HepG2 (cell line): Measurements from ENCODE around the gene COMT. TPM values are rescaled to one million over a fixed set of nuclear protein-coding genes. Genes with fewer than 3 reads are reported as not detected.

Experiments used
- DZIP1 ChIP-seq: sonication (generic); formaldehyde crosslinking; IDR thresholded peaks from 2 replicates; pipeline ENCODE4 v1.5.0; 2020; ENCODE audit warnings: mild to moderate bottlenecking, missing genetic modification reagents
- GATAD1 ChIP-seq: IDR thresholded peaks from 2 replicates; pipeline ENCODE4 v1.6.1; 2016; ENCODE audit warnings: missing genetic modification reagents, missing compliant biosample characterization
- MEIS1 ChIP-seq: sonication (generic); formaldehyde crosslinking; IDR thresholded peaks from 2 replicates; pipeline ENCODE4 v1.9.0; 2021; ENCODE audit warnings: mild to moderate bottlenecking, missing genetic modification reagents, moderate library complexity, borderline replicate concordance
- PAXIP1 ChIP-seq: sonication (generic); formaldehyde crosslinking; conservative IDR thresholded peaks from 2 replicates; pipeline ENCODE4 v1.4.0; 2020; ENCODE audit warnings: mild to moderate bottlenecking, missing genetic modification reagents, moderate library complexity
- RNF219 ChIP-seq: sonication (generic); formaldehyde crosslinking; IDR thresholded peaks from 2 replicates; pipeline ENCODE4 v1.5.0; 2020; ENCODE audit warnings: mild to moderate bottlenecking, missing genetic modification reagents
- TRAFD1 ChIP-seq: sonication (generic); formaldehyde crosslinking; IDR thresholded peaks from 2 replicates; pipeline ENCODE4 v1.5.1; 2020; ENCODE audit warnings: missing genetic modification reagents, mild to moderate bottlenecking, borderline replicate concordance
- ZBTB20 ChIP-seq: sonication (generic); formaldehyde crosslinking; IDR thresholded peaks from 2 replicates; pipeline ENCODE4 v1.8.1; 2023; ENCODE audit warnings: missing genetic modification reagents, low read depth, mild to moderate bottlenecking, borderline replicate concordance
- ZBTB21 ChIP-seq: sonication (generic); formaldehyde crosslinking; IDR thresholded peaks from 2 replicates; pipeline ENCODE4 v1.4.0; 2020; ENCODE audit warnings: missing genetic modification reagents
- ZKSCAN5 ChIP-seq: sonication (generic); formaldehyde crosslinking; IDR thresholded peaks from 2 replicates; pipeline ENCODE4 v1.5.1; 2020; ENCODE audit warnings: mild to moderate bottlenecking, missing genetic modification reagents
- ZNF121 ChIP-seq: sonication (generic); formaldehyde crosslinking; IDR thresholded peaks from 2 replicates; pipeline ENCODE4 v1.5.0; 2020; ENCODE audit warnings: mild to moderate bottlenecking, missing genetic modification reagents
- ZNF264 ChIP-seq: sonication (generic); formaldehyde crosslinking; IDR thresholded peaks from 2 replicates; pipeline ENCODE4 v1.4.0; 2020; ENCODE audit warnings: missing genetic modification reagents
- ZNF563 ChIP-seq: sonication (generic); formaldehyde crosslinking; IDR thresholded peaks from 2 replicates; pipeline ENCODE4 v1.8.0; 2022; ENCODE audit warnings: mild to moderate bottlenecking, moderate library complexity, missing genetic modification reagents
- ZSCAN22 ChIP-seq: sonication (generic); formaldehyde crosslinking; IDR thresholded peaks from 2 replicates; pipeline ENCODE4 v1.4.0; 2020; ENCODE audit warnings: mild to moderate bottlenecking, missing genetic modification reagents
- polyA plus RNA-seq, 8 experiments: library from polyadenylated mRNA; depleted of rRNA in 3 of 8; stranded (reverse) in 7 of 8; unstranded in 1 of 8; fragments of >200 nt; fragmentation: Illumina TruSeq in 4 of 8; extraction: Trizol in 4 of 8; gene quantifications; 2 replicates each; pipeline versions ENCODE4 v1.2.1 to v1.2.3, GENCODE V29; 2011 to 2016; ENCODE audit warnings: low read depth in 4 of 8, missing spikeins in 1 of 8, mixed read lengths in 1 of 8; ENCODE audit not compliant: insufficient read depth in 1 of 8
- total RNA-seq, 5 experiments: library from RNA; depleted of rRNA; stranded (reverse); fragments of >200 nt; fragmentation: Illumina TruSeq; extraction: Trizol; gene quantifications; 2 replicates each; pipeline ENCODE4 v1.2.3, GENCODE V29; 2016; ENCODE audit warnings: low read depth in 1 of 5

COMT gene
- total and polyA plus RNA-seq, 2 of the 13 experiments (the other 11 are each of a cell fraction or from before 2014, with no cell fraction given), result 156 to 162 TPM

GRCh38 chr22:19942157-19943081 lies 847 bp downstream of the COMT start (continued):
- TF ChIP-seq ZNF563 (CRISPR knock-in tag) (no peak), TRAFD1 (no peak), ZNF121 (no peak), GATAD1 (CRISPR knock-in tag) (no peak), MEIS1 (0 out of 2 replicates have a peak, but pooled peaks have one; percentile 39), PAXIP1 (peak; percentile 57; the same call in 1 of the 2 replicates), DZIP1 (CRISPR knock-in tag) (no peak), ZNF264 (CRISPR knock-in tag) (0 out of 2 replicates have a peak, but pooled peaks have one; percentile 24), ZBTB21 (no peak), RNF219 (no peak; the same call in 1 of the 2 replicates), ZKSCAN5 (CRISPR knock-in tag) (no peak), ZSCAN22 (CRISPR knock-in tag) (no peak), ZBTB20 (CRISPR knock-in tag) (no peak)
